A673 (cell line): ENCODE measurements around the gene ZNHIT1.

ENCODE experiments used
- EZH2 ChIP-seq: fragments of 200-600 bp; sonication (generic); IDR thresholded peaks from 2 replicates; pipeline ENCODE4 v1.6.1; 2017; ENCODE audit warnings: borderline replicate concordance, low read depth, mild to moderate bottlenecking, mixed read lengths, antibody characterized with exemption, low read length; ENCODE audit not compliant: poor library complexity, severe bottlenecking
- TF ChIP-seq, protein P1 (sequence below): fragments of 300-800, 200-600 bp; sonication (generic); conservative IDR thresholded peaks from 2 replicates; pipeline ENCODE4 v1.5.1; 2017; ENCODE audit warnings: low read depth, mild to moderate bottlenecking, antibody characterized with exemption, low read length, moderate library complexity, mixed read lengths

DNA sequence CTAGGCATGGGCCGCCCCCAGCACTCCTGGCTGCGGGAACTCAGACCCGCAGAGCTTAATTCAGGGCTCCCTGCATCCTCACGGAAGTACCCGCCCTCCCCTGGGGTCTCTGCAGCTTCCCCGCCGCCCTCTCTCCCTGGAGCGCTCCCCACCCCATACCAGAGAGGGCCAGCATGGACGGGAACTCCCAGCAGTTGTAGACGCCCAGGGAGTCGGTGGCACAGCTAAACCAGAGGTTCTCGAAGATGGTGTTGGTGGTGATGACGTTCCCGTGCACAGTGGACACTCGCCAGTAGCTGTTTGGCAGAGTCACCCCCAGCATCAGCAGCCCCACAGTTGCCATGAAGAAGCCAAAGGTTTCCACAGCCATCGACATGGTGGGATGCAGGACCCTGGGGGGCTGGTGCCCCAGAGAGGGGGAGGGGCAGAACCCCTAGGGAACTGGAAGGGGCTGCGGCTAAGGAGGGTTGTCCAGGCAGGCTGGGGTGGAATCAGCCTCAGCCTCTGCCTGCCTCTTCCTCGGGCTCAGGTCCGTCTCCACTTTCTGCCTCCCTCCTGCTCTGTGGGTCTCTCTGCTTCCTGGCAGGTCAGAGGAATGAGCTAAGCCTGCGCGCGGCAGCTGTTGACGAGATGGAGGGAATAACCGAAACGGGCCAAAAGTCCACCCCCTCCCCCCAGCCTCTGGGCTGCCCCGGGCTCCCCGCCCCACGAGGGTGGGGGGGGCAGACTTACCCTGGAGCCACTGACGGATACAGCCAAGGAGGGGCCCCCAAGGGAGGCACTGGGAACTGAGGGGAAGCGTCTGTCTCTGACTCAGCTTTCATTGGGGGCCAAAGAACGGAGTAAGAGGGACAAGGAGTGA is 19.5 kb downstream of the ZNHIT1 start, which contains the start of gene CLDN15:
- TF ChIP-seq, protein P1, sequence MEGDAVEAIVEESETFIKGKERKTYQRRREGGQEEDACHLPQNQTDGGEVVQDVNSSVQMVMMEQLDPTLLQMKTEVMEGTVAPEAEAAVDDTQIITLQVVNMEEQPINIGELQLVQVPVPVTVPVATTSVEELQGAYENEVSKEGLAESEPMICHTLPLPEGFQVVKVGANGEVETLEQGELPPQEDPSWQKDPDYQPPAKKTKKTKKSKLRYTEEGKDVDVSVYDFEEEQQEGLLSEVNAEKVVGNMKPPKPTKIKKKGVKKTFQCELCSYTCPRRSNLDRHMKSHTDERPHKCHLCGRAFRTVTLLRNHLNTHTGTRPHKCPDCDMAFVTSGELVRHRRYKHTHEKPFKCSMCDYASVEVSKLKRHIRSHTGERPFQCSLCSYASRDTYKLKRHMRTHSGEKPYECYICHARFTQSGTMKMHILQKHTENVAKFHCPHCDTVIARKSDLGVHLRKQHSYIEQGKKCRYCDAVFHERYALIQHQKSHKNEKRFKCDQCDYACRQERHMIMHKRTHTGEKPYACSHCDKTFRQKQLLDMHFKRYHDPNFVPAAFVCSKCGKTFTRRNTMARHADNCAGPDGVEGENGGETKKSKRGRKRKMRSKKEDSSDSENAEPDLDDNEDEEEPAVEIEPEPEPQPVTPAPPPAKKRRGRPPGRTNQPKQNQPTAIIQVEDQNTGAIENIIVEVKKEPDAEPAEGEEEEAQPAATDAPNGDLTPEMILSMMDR, result no peak
- TF ChIP-seq EZH2, result no peak
